TTC549 (cell line): Measurements from ENCODE around the gene OR2T34.
"Not testable (repeated sequence)": the region's sequence is repeated elsewhere in the genome, so short reads cannot be mapped to it uniquely, and the experiment has no call there.

Experiments
- FAIRE-seq: peaks from 2 replicates; lab custom pipeline; 2012; peaks lifted over from hg19 to GRCh38; lab: Jason Lieb, UNC

The OR2T34 gene

GRCh38 chr1:248562672-248563071 lies 11.9 kb downstream of the OR2T34 start, which contains the start of gene OR2T29:
Gene OR2T29, minus strand, starts transcription at chr1:248562772. Its CDS starts 3,281 bp downstream, at chr1:248559491.
- peak; percentile 23 for FAIRE-seq

- not testable (repeated sequence) for FAIRE-seq
Observed at GRCh38 chr1:248551027-248551426, 23.5 kb downstream of the OR2T34 start.

- not testable (repeated sequence) for FAIRE-seq
Observed at GRCh38 chr1:248547383-248547782, 27.2 kb downstream of the OR2T34 start.

GRCh38 chr1:248537449-248537848 lies 37.1 kb downstream of the OR2T34 start:
- peak; percentile 99 for FAIRE-seq
